ENCODE results near the gene CHCHD6. TPM values are rescaled to one million over a fixed set of nuclear protein-coding genes. Genes with fewer than 3 reads are reported as not detected.

Gene CHCHD6
- total RNA-seq, 2 donors from 2014 or later, result 23.6 to 34.4 TPM

GRCh38 chr3:126720596-126720995 is 16.6 kb downstream of the CHCHD6 start:
- H3K27ac ChIP-seq (ENCODE audit: low read depth, low read length), result no peak overlapping the region
- no peaks in the 10 kb centered on the region for H3K27me3 Mint-ChIP-seq (ENCODE audit: insufficient read depth)
- no peaks in the 10 kb centered on the region for H3K36me3 ChIP-seq (ENCODE audit: control insufficient read depth, insufficient read depth, low read length)
- peaks cover 12% of the 10 kb centered on the region for H3K9me3 Mint-ChIP-seq
- no peaks in the 10 kb centered on the region for H3K4me1 ChIP-seq (ENCODE audit: control insufficient read depth, insufficient read depth, low read length)
- 71 to 86% methylated on average over 2 to 5 of the region's 5 CpGs for WGBS, 2 experiments (ENCODE audit: insufficient coverage in 1 of 2, insufficient read length in 1 of 2)
- peaks cover 9% of the 10 kb centered on the region for H3K36me3 Mint-ChIP-seq (ENCODE audit: low read depth)
- H3K9ac ChIP-seq (ENCODE audit: extremely low read depth, low read length, poor library complexity, severe bottlenecking), result no peak overlapping the region
- H3K4me3 ChIP-seq (ENCODE audit: low read length), result no peak overlapping the region
- peaks cover 12% of the 10 kb centered on the region for H3K9me3 ChIP-seq (ENCODE audit: control insufficient read depth, low read length)
- H3K27ac Mint-ChIP-seq, result peak overlapping the region; percentile 35
- H3K4me1 Mint-ChIP-seq, result peaks cover 11% of the 10 kb centered on the region
- TF ChIP-seq, protein P1, sequence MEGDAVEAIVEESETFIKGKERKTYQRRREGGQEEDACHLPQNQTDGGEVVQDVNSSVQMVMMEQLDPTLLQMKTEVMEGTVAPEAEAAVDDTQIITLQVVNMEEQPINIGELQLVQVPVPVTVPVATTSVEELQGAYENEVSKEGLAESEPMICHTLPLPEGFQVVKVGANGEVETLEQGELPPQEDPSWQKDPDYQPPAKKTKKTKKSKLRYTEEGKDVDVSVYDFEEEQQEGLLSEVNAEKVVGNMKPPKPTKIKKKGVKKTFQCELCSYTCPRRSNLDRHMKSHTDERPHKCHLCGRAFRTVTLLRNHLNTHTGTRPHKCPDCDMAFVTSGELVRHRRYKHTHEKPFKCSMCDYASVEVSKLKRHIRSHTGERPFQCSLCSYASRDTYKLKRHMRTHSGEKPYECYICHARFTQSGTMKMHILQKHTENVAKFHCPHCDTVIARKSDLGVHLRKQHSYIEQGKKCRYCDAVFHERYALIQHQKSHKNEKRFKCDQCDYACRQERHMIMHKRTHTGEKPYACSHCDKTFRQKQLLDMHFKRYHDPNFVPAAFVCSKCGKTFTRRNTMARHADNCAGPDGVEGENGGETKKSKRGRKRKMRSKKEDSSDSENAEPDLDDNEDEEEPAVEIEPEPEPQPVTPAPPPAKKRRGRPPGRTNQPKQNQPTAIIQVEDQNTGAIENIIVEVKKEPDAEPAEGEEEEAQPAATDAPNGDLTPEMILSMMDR (conservative IDR thresholded peaks at IDR 0.05), result no peak
- H3K27me3 ChIP-seq (ENCODE audit: control insufficient read depth, insufficient read depth, low read length, poor library complexity, severe bottlenecking), result no peaks in the 10 kb centered on the region
- DNase-seq, result no peak
- no peak overlapping the region for H3K4me3 Mint-ChIP-seq

DNA sequence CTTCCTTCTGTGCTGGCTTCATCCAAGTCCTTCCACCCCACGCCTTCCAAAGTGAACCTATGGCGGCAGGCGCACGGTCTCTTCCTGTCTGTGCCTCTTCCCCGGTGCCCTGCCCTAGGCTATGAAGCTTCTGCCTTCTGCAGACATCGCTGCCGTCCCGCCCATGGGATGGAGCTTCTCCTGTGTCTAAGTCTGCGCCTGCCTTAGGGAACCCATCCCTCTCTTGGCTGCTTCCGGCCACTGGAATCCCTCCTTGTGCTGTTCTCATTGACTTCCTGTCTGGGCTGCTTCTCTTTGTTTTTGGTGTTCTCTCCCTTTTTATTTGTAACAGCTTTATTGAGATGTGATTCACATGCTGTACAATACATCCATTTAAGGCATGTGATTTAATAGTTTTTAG is 17.2 kb downstream of the CHCHD6 start:
- peaks cover 15% of the 10 kb centered on the region for H3K36me3 Mint-ChIP-seq (ENCODE audit: low read depth)
- H3K27me3 Mint-ChIP-seq (ENCODE audit: insufficient read depth), result no peaks in the 10 kb centered on the region
- no peak for DNase-seq
- Histone ChIP-seq H3K9me3 (ENCODE audit: control insufficient read depth, low read length) (peaks cover 17% of the 10 kb centered on the region), H3K27ac (ENCODE audit: low read depth, low read length) (no peak overlapping the region), H3K27me3 (ENCODE audit: control insufficient read depth, insufficient read depth, low read length, poor library complexity, severe bottlenecking) (no peaks in the 10 kb centered on the region), H3K36me3 (ENCODE audit: control insufficient read depth, insufficient read depth, low read length) (no peaks in the 10 kb centered on the region), H3K9ac (ENCODE audit: extremely low read depth, low read length, poor library complexity, severe bottlenecking) (no peak overlapping the region), H3K4me1 (ENCODE audit: control insufficient read depth, insufficient read depth, low read length) (no peaks in the 10 kb centered on the region), H3K4me3 (ENCODE audit: low read length) (no peak overlapping the region)
- TF ChIP-seq, protein P1 (conservative IDR thresholded peaks at IDR 0.05), result no peak
- WGBS, 2 experiments (ENCODE audit: insufficient coverage in 1 of 2, insufficient read length in 1 of 2), result 93 to 98% methylated on average over 9 to 10 of the region's 10 CpGs
- peaks cover 12% of the 10 kb centered on the region for H3K9me3 Mint-ChIP-seq
- H3K4me3 Mint-ChIP-seq, result no peak overlapping the region
- H3K27ac Mint-ChIP-seq, result no peak overlapping the region
- peaks cover 11% of the 10 kb centered on the region for H3K4me1 Mint-ChIP-seq

DNA sequence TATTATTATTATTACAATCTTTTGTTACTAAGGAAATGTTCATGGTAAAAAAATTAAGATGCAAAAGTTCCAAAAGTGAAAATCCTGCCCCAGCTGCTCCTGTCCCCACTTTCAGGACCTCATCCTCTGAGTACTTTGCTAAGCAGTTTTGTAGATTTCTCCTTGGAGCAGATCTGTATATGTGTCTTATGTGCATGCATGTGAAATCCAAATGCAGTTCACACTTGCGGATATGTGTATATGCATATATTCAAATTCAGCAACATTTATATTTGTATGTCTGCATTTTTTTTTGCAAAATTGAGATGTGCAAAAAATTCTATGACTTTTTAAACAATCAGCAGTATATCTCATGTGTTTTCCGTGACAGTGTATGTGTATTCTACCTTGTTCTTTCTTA is 19.2 kb downstream of the CHCHD6 start:
- no peak overlapping the region for H3K9ac ChIP-seq (ENCODE audit: extremely low read depth, low read length, poor library complexity, severe bottlenecking)
- Mint-ChIP-seq H3K27ac (no peak overlapping the region), H3K4me1 (peaks cover 11% of the 10 kb centered on the region), H3K4me3 (no peak overlapping the region), H3K36me3 (ENCODE audit: low read depth) (peaks cover 24% of the 10 kb centered on the region), H3K9me3 (peaks cover 12% of the 10 kb centered on the region), H3K27me3 (ENCODE audit: insufficient read depth) (no peaks in the 10 kb centered on the region)
- WGBS, 2 experiments (ENCODE audit: insufficient coverage in 1 of 2, insufficient read length in 1 of 2), result 91% methylated on average over 1 of the region's 2 CpGs; no CpG with 5 or more reads in 1 of the 2 experiments
- H3K36me3 ChIP-seq (ENCODE audit: control insufficient read depth, insufficient read depth, low read length), result no peaks in the 10 kb centered on the region
- no peaks in the 10 kb centered on the region for H3K27me3 ChIP-seq (ENCODE audit: control insufficient read depth, insufficient read depth, low read length, poor library complexity, severe bottlenecking)
- DNase-seq, result no peak
- H3K4me1 ChIP-seq (ENCODE audit: control insufficient read depth, insufficient read depth, low read length), result no peaks in the 10 kb centered on the region
- H3K4me3 ChIP-seq (ENCODE audit: low read length), result no peak overlapping the region
- H3K9me3 ChIP-seq (ENCODE audit: control insufficient read depth, low read length), result peaks cover 17% of the 10 kb centered on the region
- H3K27ac ChIP-seq (ENCODE audit: low read depth, low read length), result no peak overlapping the region
- TF ChIP-seq, protein P1 (conservative IDR thresholded peaks at IDR 0.05), result no peak
